ENCODE results near the gene CORO2A. TPM values are rescaled to one million over a fixed set of nuclear protein-coding genes. Genes with fewer than 3 reads are reported as not detected.

CORO2A gene
- total and polyA plus RNA-seq, 2 of the 8 experiments (the other 6 are each of a cell fraction or from before 2014, with no cell fraction given), result 13.7 to 27.9 TPM

- Histone ChIP-seq H3K4me3 (ENCODE audit: extremely low read depth in 1 of 4, insufficient read depth in 2 of 4, low read depth in 3 of 4, low read length in 4 of 4) (no peak overlapping the region), H3K27ac (ENCODE audit: low read depth, low read length) (no peak overlapping the region), H3K4me2 (ENCODE audit: insufficient read depth in 1 of 2, low read depth in 2 of 2, low read length in 2 of 2) (no peak overlapping the region), H3K23ac (ENCODE audit: insufficient read length) (no peak overlapping the region), H3K4me1 (replicated peaks in 1 of 4; ENCODE audit: control insufficient read depth in 3 of 4, insufficient read depth in 4 of 4, low read length in 3 of 4) (peaks cover 10 to 21% (median 14%) of the 10 kb centered on the region in 4 experiments), H3K27me3 (replicated peaks in 1 of 4; ENCODE audit: control insufficient read depth in 3 of 4, extremely low read depth in 1 of 4, insufficient read depth in 3 of 4, low read length in 3 of 4) (no peaks in the 10 kb centered on the region), H3K9ac (replicated peaks in 1 of 4; ENCODE audit: extremely low read depth in 1 of 4, low read depth in 3 of 4, low read length in 3 of 4) (no peak overlapping the region), H3K9me3 (ENCODE audit: insufficient read depth in 2 of 2, low read depth in 1 of 2, low read length in 1 of 2) (no peaks in the 10 kb centered on the region), H3K23me2 (ENCODE audit: low read depth, low read length) (no peaks in the 10 kb centered on the region), H4K91ac (replicated peaks; ENCODE audit: insufficient read length, low read length) (no peak overlapping the region), H3K4ac (replicated peaks; ENCODE audit: insufficient read length, low read depth, low read length) (peak overlapping the region; percentile 53), H4K8ac (ENCODE audit: extremely low read depth, insufficient read depth, low read length) (no peak overlapping the region; the same call in 1 of the 2 replicates), H3K14ac (ENCODE audit: insufficient read length) (no peak overlapping the region), H2BK12ac (ENCODE audit: low read depth, low read length) (no peak overlapping the region), H2BK20ac (ENCODE audit: low read length) (no peak overlapping the region), H4K5ac (ENCODE audit: insufficient read length, low read depth, low read length) (no peak overlapping the region), H2AK5ac (ENCODE audit: low read depth, low read length) (no peak overlapping the region), H3K36me3 (ENCODE audit: control insufficient read depth in 2 of 4, insufficient read depth in 4 of 4, low read length in 3 of 4) (no peaks in the 10 kb centered on the region), H2AFZ (ENCODE audit: low read length) (no peak overlapping the region), H4K20me1 (replicated peaks in 1 of 2; ENCODE audit: control insufficient read depth in 1 of 2, insufficient read depth in 2 of 2, low read length in 2 of 2) (peaks cover 0 to 2% of the 10 kb centered on the region in 2 experiments), H3K56ac (replicated peaks; ENCODE audit: insufficient read length, low read depth, low read length) (no peak overlapping the region), H2BK5ac (ENCODE audit: low read depth, low read length) (no peak overlapping the region), H2BK15ac (ENCODE audit: low read length) (no peak overlapping the region), H2BK120ac (replicated peaks; ENCODE audit: low read depth, low read length) (no peak overlapping the region), H3K79me2 (ENCODE audit: control insufficient read depth in 1 of 2, insufficient read depth in 2 of 2, low read length in 2 of 2) (peaks cover 0 to 7% of the 10 kb centered on the region in 2 experiments; a peak in 2 of 4 replicates), H3K79me1 (ENCODE audit: low read depth, low read length) (peaks cover 7% of the 10 kb centered on the region), H3K18ac (ENCODE audit: extremely low read depth, low read length) (no peak overlapping the region)
- no peak for DNase-seq (ENCODE audit: low read depth in 1 of 2, low spot score in 2 of 2)
- CTCF ChIA-PET (ENCODE audit: partially characterized antibody), result interaction anchor here (0.9 to 2.4 kb wide), 3 partner anchors 18 to 81 kb away, joined by 3 to 9 read pairs (median 5); partner anchors contain the start of gene TBC1D2
- WGBS, 2 experiments (ENCODE audit: extremely low coverage in 1 of 2, insufficient coverage in 1 of 2, insufficient read length in 1 of 2, insufficient replicate concordance in 2 of 2, low coverage in 1 of 2, low lambda C conversion rate in 2 of 2, missing lambda C conversion rate in 1 of 2), result 84% methylated on average over 6 of the region's 6 CpGs; no CpG with 5 or more reads in 1 of the 2 experiments
- FAIRE-seq, result no peak
- POLR2A ChIA-PET (ENCODE audit: partially characterized antibody), result interaction anchor here (0.6 kb wide), 1 partner anchor 9 kb away, joined by 3 read pairs; no protein-coding TSS in a partner anchor
- TF ChIP-seq POU5F1 (IDR thresholded peaks at IDR 0.05; ENCODE audit: low read depth, low read length) (no peak), RBBP5 (IDR thresholded peaks at IDR 0.05; ENCODE audit: borderline replicate concordance, low read depth, low read length) (no peak)
Observed at GRCh38 chr9:98175028-98175569, 17.3 kb downstream of the CORO2A start.
